ACHN (cell line): ENCODE measurements around the gene ADAM19.

Experiments
- DNase-seq: peaks from one replicate; pipeline ENCODE4 v3.0.0-alpha.2; 2015
- in situ Hi-C: cut with HindIII; loops from 2 replicates; pipeline ENCODE4 v1.10.0; 2017; ENCODE audit warnings: low sequenced_read_pairs, low pct_ligation_motif_present, low pct_unique_long_range_greater_than_20kb

ADAM19 gene

GRCh38 chr5:157568720-157569119 is 6.9 kb downstream of the ADAM19 start:
- in situ Hi-C loops = no loop called here

GRCh38 chr5:157568222-157568621 is 7.4 kb downstream of the ADAM19 start:
- no peak for DNase-seq
- in situ Hi-C loops = no loop called here

More at GRCh38 chr5:157568720-157569119, 6.9 kb downstream of the ADAM19 start:
- DNase-seq = no peak

- in situ Hi-C loops = no loop called here
- no peak for DNase-seq
Measured at GRCh38 chr5:157566902-157567489, 8.6 kb downstream of the ADAM19 start.

- in situ Hi-C loops = no loop called here
- no peak for DNase-seq
Measured at GRCh38 chr5:157563929-157564716, 11.5 kb downstream of the ADAM19 start.

GRCh38 chr5:157563373-157563928 is 12.1 kb downstream of the ADAM19 start:
- in situ Hi-C loops = no loop called here

GRCh38 chr5:157562111-157562581 is 13.4 kb downstream of the ADAM19 start:
- in situ Hi-C loops = no loop called here
- DNase-seq = no peak

More at GRCh38 chr5:157563373-157563928, 12.1 kb downstream of the ADAM19 start:
- DNase-seq = peak; percentile 48

- no peak for DNase-seq
- in situ Hi-C loops = no loop called here
Measured at GRCh38 chr5:157561110-157561509, 14.5 kb downstream of the ADAM19 start.

- DNase-seq = peak; percentile 67
- in situ Hi-C loops = no loop called here
Measured at GRCh38 chr5:157559301-157559700, 16.3 kb downstream of the ADAM19 start.

GRCh38 chr5:157558681-157559080 is 16.9 kb downstream of the ADAM19 start:
- DNase-seq = peak; percentile 8
- in situ Hi-C loops = no loop called here

- peak; percentile 53 for DNase-seq
- in situ Hi-C loops = no loop called here
Measured at GRCh38 chr5:157558041-157558595, 17.5 kb downstream of the ADAM19 start.

GRCh38 chr5:157556615-157557418 is 18.8 kb downstream of the ADAM19 start:
- DNase-seq = no peak
- in situ Hi-C loops = no loop called here

- in situ Hi-C loops = no loop called here
- DNase-seq = no peak
Measured at GRCh38 chr5:157555037-157555640, 20.4 kb downstream of the ADAM19 start.

- in situ Hi-C loops = no loop called here
- no peak for DNase-seq
Measured at GRCh38 chr5:157554179-157555036, 21.2 kb downstream of the ADAM19 start.

- in situ Hi-C loops = no loop called here
Measured at GRCh38 chr5:157552650-157553049, 22.9 kb downstream of the ADAM19 start.

GRCh38 chr5:157550663-157551062 is 24.9 kb downstream of the ADAM19 start:
- no peak for DNase-seq
- in situ Hi-C loops = no loop called here

More at GRCh38 chr5:157552650-157553049, 22.9 kb downstream of the ADAM19 start:
- DNase-seq = no peak

GRCh38 chr5:157549954-157550549 is 25.5 kb downstream of the ADAM19 start:
- in situ Hi-C loops = no loop called here
- no peak for DNase-seq

- no peak for DNase-seq
- in situ Hi-C loops = no loop called here
Measured at GRCh38 chr5:157549283-157549629, 26.3 kb downstream of the ADAM19 start.
